NCI-H1092 treated with DMSO at 0.1 percent for 48 hours (cell line): ENCODE results near the gene MSH2.
"Not testable (repeated sequence)": the region's sequence is repeated elsewhere in the genome, so short reads cannot be mapped to it uniquely, and the experiment has no call there.

Experiments
- DNase-seq: peaks from one replicate; lab custom pipeline; 2025; lab: John Stamatoyannopoulos, UW

The MSH2 gene

GRCh38 chr2:47407976-47408375 lies 5.0 kb downstream of the MSH2 start:
- not testable (repeated sequence) for DNase-seq

- DNase-seq: no peak
Observed at GRCh38 chr2:47414682-47415458, 11.9 kb downstream of the MSH2 start.

- no peak for DNase-seq
Observed at GRCh38 chr2:47420214-47420613, 17.3 kb downstream of the MSH2 start.

GRCh38 chr2:47420683-47421082 lies 17.7 kb downstream of the MSH2 start:
- DNase-seq: not testable (repeated sequence)

- no peak for DNase-seq
Observed at GRCh38 chr2:47422016-47422415, 19.1 kb downstream of the MSH2 start.

GRCh38 chr2:47422560-47422959 lies 19.6 kb downstream of the MSH2 start:
- DNase-seq: no peak

GRCh38 chr2:47426786-47427185 lies 23.8 kb downstream of the MSH2 start:
- DNase-seq: no peak

- DNase-seq: no peak
Observed at GRCh38 chr2:47429795-47430194, 26.8 kb downstream of the MSH2 start.

- DNase-seq: not testable (repeated sequence)
Observed at GRCh38 chr2:47433006-47433405, 30.1 kb downstream of the MSH2 start.

- DNase-seq: not testable (repeated sequence)
Observed at GRCh38 chr2:47433445-47433844, 30.5 kb downstream of the MSH2 start.

- DNase-seq: no peak
Observed at GRCh38 chr2:47437287-47437686, 34.3 kb downstream of the MSH2 start.

- no peak for DNase-seq
Observed at GRCh38 chr2:47438106-47438505, 35.1 kb downstream of the MSH2 start.

GRCh38 chr2:47438783-47439182 lies 35.8 kb downstream of the MSH2 start:
- DNase-seq: no peak

- DNase-seq: no peak
Observed at GRCh38 chr2:47451790-47452189, 48.8 kb downstream of the MSH2 start.

GRCh38 chr2:47452761-47453160 lies 49.8 kb downstream of the MSH2 start:
- DNase-seq: no peak

GRCh38 chr2:47454818-47455217 lies 51.9 kb downstream of the MSH2 start:
- DNase-seq: not testable (repeated sequence)

- no peak for DNase-seq
Observed at GRCh38 chr2:47455411-47455810, 52.5 kb downstream of the MSH2 start.

- no peak for DNase-seq
Observed at GRCh38 chr2:47456851-47457250, 53.9 kb downstream of the MSH2 start.

- no peak for DNase-seq
Observed at GRCh38 chr2:47457268-47457667, 54.3 kb downstream of the MSH2 start.

GRCh38 chr2:47459021-47459420 lies 56.1 kb downstream of the MSH2 start:
- DNase-seq: no peak

GRCh38 chr2:47460766-47461165 lies 57.8 kb downstream of the MSH2 start:
- no peak for DNase-seq

GRCh38 chr2:47471429-47472116 lies 68.6 kb downstream of the MSH2 start:
- no peak for DNase-seq

- no peak for DNase-seq
Observed at GRCh38 chr2:47479863-47480262, 76.9 kb downstream of the MSH2 start.

GRCh38 chr2:47483191-47483590 lies 80.2 kb downstream of the MSH2 start:
- no peak for DNase-seq
